Liver (tissue), 9 donors: ENCODE measurements around the gene PTN. TPM values are rescaled to one million over a fixed set of nuclear protein-coding genes. Genes with fewer than 3 reads are reported as not detected.

ENCODE experiments used
- DNase-seq: peaks from one replicate; pipeline ENCODE4 v3.0.0-alpha.2; 2017; ENCODE audit warnings: low spot score
- H3K27ac ChIP-seq, 2 donors: one replicate each; pipeline ENCODE4 v1.7.0; 2013; ENCODE audit warnings: inconsistent platforms in 2 of 2, low read length in 2 of 2, control low read depth in 1 of 2, low read depth in 1 of 2, mild to moderate bottlenecking in 1 of 2
- H3K27me3 ChIP-seq, 4 donors: one replicate each; pipeline versions ENCODE4 v1.6.1 to v1.7.0; 2013; ENCODE audit warnings: low read length in 3 of 4, inconsistent platforms in 1 of 4, mild to moderate bottlenecking in 1 of 4, moderate library complexity in 1 of 4; ENCODE audit not compliant: control insufficient read depth in 4 of 4, insufficient read depth in 4 of 4
- H3K36me3 ChIP-seq, 4 donors: one replicate each; pipeline versions ENCODE4 v1.6.1 to v1.7.0; 2013; ENCODE audit warnings: low read length in 3 of 4, mild to moderate bottlenecking in 3 of 4, low read depth in 1 of 4, moderate library complexity in 1 of 4; ENCODE audit not compliant: control insufficient read depth in 4 of 4, insufficient read depth in 3 of 4
- H3K4me1 ChIP-seq, 4 donors: one replicate each; pipeline versions ENCODE4 v1.6.1 to v1.7.0; 2013; ENCODE audit warnings: low read length in 3 of 4, mild to moderate bottlenecking in 3 of 4, moderate library complexity in 1 of 4; ENCODE audit not compliant: control insufficient read depth in 4 of 4, insufficient read depth in 4 of 4
- H3K4me3 ChIP-seq, 3 donors: one replicate each; pipeline versions ENCODE4 v1.6.1 to v1.7.0; 2013; ENCODE audit warnings: low read length in 3 of 3, control low read depth in 1 of 3, low read depth in 1 of 3, mild to moderate bottlenecking in 1 of 3
- H3K9ac ChIP-seq, 2 donors: one replicate each; pipeline ENCODE4 v1.7.0; 2013; ENCODE audit warnings: low read length in 2 of 2, mild to moderate bottlenecking in 2 of 2, moderate library complexity in 2 of 2, control low read depth in 1 of 2, low read depth in 1 of 2
- H3K9me3 ChIP-seq, 4 donors: one replicate each; pipeline versions ENCODE4 v1.6.1 to v1.7.0; 2013; ENCODE audit warnings: low read length in 3 of 4; ENCODE audit not compliant: control insufficient read depth in 4 of 4
- ATF3 ChIP-seq: IDR thresholded peaks from 2 replicates; pipeline ENCODE4 v1.6.1; 2016; ENCODE audit warnings: antibody characterized with exemption
- CTCF ChIP-seq: fragments of 150-350 bp; IDR thresholded peaks from 2 replicates; pipeline ENCODE4 v1.5.1; 2017; ENCODE audit warnings: improper control_type of control experiment, low read depth, low read length; ENCODE audit not compliant: missing input control
- EGR1 ChIP-seq, 2 donors: IDR thresholded peaks; 2 replicates each; pipeline ENCODE4 v1.6.1; 2016 to 2018; ENCODE audit warnings: antibody characterized with exemption in 2 of 2, low read depth in 2 of 2
- FOXA2 ChIP-seq: IDR thresholded peaks from 2 replicates; pipeline ENCODE4 v1.6.1; 2016; ENCODE audit warnings: antibody characterized with exemption
- HNF4A ChIP-seq, 2 donors: conservative IDR thresholded peaks; 2 replicates each; pipeline ENCODE4 v1.6.1; 2016; ENCODE audit warnings: antibody characterized with exemption in 2 of 2, mild to moderate bottlenecking in 2 of 2
- HNF4G ChIP-seq: IDR thresholded peaks from 2 replicates; pipeline ENCODE4 v1.6.1; 2016; ENCODE audit warnings: antibody characterized with exemption
- JUND ChIP-seq, 2 donors: IDR thresholded peaks; 2 replicates each; pipeline ENCODE4 v1.6.1; 2016; ENCODE audit warnings: antibody characterized with exemption in 2 of 2
- MAX ChIP-seq: IDR thresholded peaks from 2 replicates; pipeline ENCODE4 v1.6.1; 2016; ENCODE audit warnings: antibody characterized with exemption
- NR2F2 ChIP-seq: IDR thresholded peaks from 2 replicates; pipeline ENCODE4 v1.6.1; 2016; ENCODE audit warnings: antibody characterized with exemption
- RAD21 ChIP-seq, 2 donors: IDR thresholded peaks; 2 replicates each; pipeline ENCODE4 v1.6.1; 2016; ENCODE audit warnings: antibody characterized with exemption in 2 of 2, mild to moderate bottlenecking in 2 of 2
- REST ChIP-seq: IDR thresholded peaks from 2 replicates; pipeline ENCODE4 v1.6.1; 2016; ENCODE audit warnings: antibody characterized with exemption, mild to moderate bottlenecking
- SP1 ChIP-seq: IDR thresholded peaks from 2 replicates; pipeline ENCODE4 v1.6.1; 2018; ENCODE audit warnings: antibody characterized with exemption, mild to moderate bottlenecking
- TAF1 ChIP-seq: conservative IDR thresholded peaks from 2 replicates; pipeline ENCODE4 v1.6.1; 2016; ENCODE audit warnings: antibody characterized with exemption, mild to moderate bottlenecking
- YY1 ChIP-seq: IDR thresholded peaks from 2 replicates; pipeline ENCODE4 v1.6.1; 2016; ENCODE audit warnings: antibody characterized with exemption, mild to moderate bottlenecking
- ZBTB33 ChIP-seq: IDR thresholded peaks from 2 replicates; pipeline ENCODE4 v1.6.1; 2016; ENCODE audit warnings: antibody characterized with exemption
- WGBS: extraction: QIAGEN DNeasy Blood & Tissue Kit; methylation state at CpG from one replicate; pipeline ENCODE4 v1.1.7; 2013; 5-methylcytosine and 5-hydroxymethylcytosine counted together
- polyA plus RNA-seq, 2 donors: library from polyadenylated mRNA; stranded (reverse) in 1 of 2; unstranded in 1 of 2; fragments of 200-250 nt in 1 of 2; fragments of >200 nt in 1 of 2; fragmentation: Nextera tagmentation in 1 of 2; extraction: Ambion mirVana in 1 of 2; gene quantifications; one replicate each; pipeline versions ENCODE4 v1.2.1 to v1.2.3, GENCODE V29; 2013 to 2015
- total RNA-seq, 2 donors: library from RNA; depleted of rRNA; stranded (reverse); fragments of >200 nt; gene quantifications; one replicate each; pipeline ENCODE4 v1.2.3, GENCODE V29; 2014
- donor health status: healthy.
- donor health status: healthy.
- donor health status: healthy.
- donor health status: healthy.
- donor health status: healthy.

Gene PTN
- total and polyA plus RNA-seq, 4 donors, result 0.50 to 4.8 (median 1.6) TPM

- H3K36me3 ChIP-seq, result no peaks in the 10 kb centered on the region
- H3K27me3 ChIP-seq, result no peaks in the 10 kb centered on the region
- no peak overlapping the region for H3K27ac ChIP-seq
- no peaks in the 10 kb centered on the region for H3K4me1 ChIP-seq
- H3K9ac ChIP-seq, result no peak overlapping the region
- H3K4me3 ChIP-seq, result no peak overlapping the region
- TF ChIP-seq RAD21 (IDR thresholded peaks at IDR 0.05), result peak in 1 of 2 donors; percentile 43
- TF ChIP-seq CTCF, result peak; percentile 20
- no peak for TF ChIP-seq ZBTB33
- TF ChIP-seq SP1, result no peak
- no peak for TF ChIP-seq ATF3
- no peak for TF ChIP-seq JUND (IDR thresholded peaks at IDR 0.05)
- TF ChIP-seq HNF4A (conservative IDR thresholded peaks at IDR 0.05), result no peak
- no peaks in the 10 kb centered on the region for H3K9me3 ChIP-seq
- 79% methylated on average over 3 of the region's 3 CpGs for WGBS
- no peak for DNase-seq
These were observed 55.8 kb downstream of the PTN start for GRCh38 chr7:137287651-137288258.

GRCh38 chr7:137283153-137283552, 60.4 kb downstream of the PTN start:
- no peak for TF ChIP-seq MAX
- no peak for TF ChIP-seq REST
- no peak for TF ChIP-seq YY1
- no peak for TF ChIP-seq EGR1 (IDR thresholded peaks at IDR 0.05; ENCODE audit: low read depth in 2 of 2)
- no peak for TF ChIP-seq NR2F2
- no peak for TF ChIP-seq HNF4G
- TF ChIP-seq FOXA2, result no peak
- TF ChIP-seq CTCF, result no peak
- TF ChIP-seq HNF4A (conservative IDR thresholded peaks at IDR 0.05), result no peak
- no peak for TF ChIP-seq JUND (IDR thresholded peaks at IDR 0.05)
- TF ChIP-seq ATF3, result no peak
- no peak for TF ChIP-seq ZBTB33
- TF ChIP-seq RAD21 (IDR thresholded peaks at IDR 0.05), result no peak
- no peak for TF ChIP-seq TAF1
- Histone ChIP-seq H3K4me3 (no peak overlapping the region), H3K9ac (no peak overlapping the region), H3K4me1 (no peaks in the 10 kb centered on the region), H3K27me3 (no peaks in the 10 kb centered on the region), H3K27ac (no peak overlapping the region), H3K9me3 (no peaks in the 10 kb centered on the region), H3K36me3 (no peaks in the 10 kb centered on the region)
- 88% methylated on average over 6 of the region's 6 CpGs for WGBS
- no peak for DNase-seq
